Measurements from ENCODE around the gene RHOT2. TPM values are rescaled to one million over a fixed set of nuclear protein-coding genes. Genes with fewer than 3 reads are reported as not detected.

Gene RHOT2
- total and polyA plus RNA-seq, 7 experiments from 2014 or later, result 32.7 to 232 (median 177) TPM

- no peak for ATAC-seq
- CTCF ChIA-PET, result no interaction called here
- Histone ChIP-seq H3K27me3 (ENCODE audit: control insufficient read depth in 2 of 2, insufficient read depth in 2 of 2, low read length in 2 of 2) (no peaks in the 10 kb centered on the region), H3K36me3 (ENCODE audit: control insufficient read depth in 2 of 3, insufficient read depth in 3 of 3, low read length in 3 of 3) (no peaks in the 10 kb centered on the region), H3K4me3 (ENCODE audit: low read length) (no peak overlapping the region), H3K9me3 (ENCODE audit: control insufficient read depth in 2 of 3, low read length in 3 of 3) (no peaks in the 10 kb centered on the region), H3K27ac (ENCODE audit: low read depth, low read length) (no peak overlapping the region), H3K4me1 (ENCODE audit: control insufficient read depth in 2 of 2, insufficient read depth in 2 of 2, low read length in 2 of 2) (peaks cover 6 to 9% of the 10 kb centered on the region in 2 donors)
- intact Hi-C loops (cut with micrococcal nuclease), result no loop called here
- Mint-ChIP-seq H3K36me3 (no peaks in the 10 kb centered on the region), H3K4me3 (peak overlapping the region in 1 of 10 donors; percentile 75), H3K27me3 (no peaks in the 10 kb centered on the region), H3K4me1 (peaks cover 0 to 16% (median 5%) of the 10 kb centered on the region in 7 donors), H3K9me3 (no peaks in the 10 kb centered on the region), H3K27ac (no peak overlapping the region)
- DNase-seq, result no peak
- POLR2A ChIA-PET, result interaction anchor here (0.6 kb wide), 1 partner anchor 59 kb away, joined by 3 read pairs; no protein-coding TSS in a partner anchor
Measured at GRCh38 chr16:651844-652243, 16.1 kb upstream of the RHOT2 start.

- Histone ChIP-seq H3K27me3 (ENCODE audit: control insufficient read depth in 2 of 2, insufficient read depth in 2 of 2, low read length in 2 of 2) (no peaks in the 10 kb centered on the region), H3K9me3 (ENCODE audit: control insufficient read depth in 2 of 3, low read length in 3 of 3) (no peaks in the 10 kb centered on the region), H3K4me3 (ENCODE audit: low read length) (no peak overlapping the region), H3K27ac (ENCODE audit: low read depth, low read length) (no peak overlapping the region), H3K36me3 (ENCODE audit: control insufficient read depth in 2 of 3, insufficient read depth in 3 of 3, low read length in 3 of 3) (no peaks in the 10 kb centered on the region), H3K4me1 (ENCODE audit: control insufficient read depth in 2 of 2, insufficient read depth in 2 of 2, low read length in 2 of 2) (peaks cover 6 to 9% of the 10 kb centered on the region in 2 donors)
- ChIA-PET POLR2A (interaction anchor here (0.8 to 1.4 kb wide), 2 partner anchors 16 to 108 kb away, joined by 3 to 4 read pairs; partner anchors contain the start of gene METTL26), CTCF (interaction anchor here (0.5 kb wide), 1 partner anchor 15 kb away, joined by 3 read pairs; no protein-coding TSS in a partner anchor)
- intact Hi-C loops (cut with micrococcal nuclease), result no loop called here
- Mint-ChIP-seq H3K9me3 (no peaks in the 10 kb centered on the region), H3K4me3 (peak overlapping the region in 1 of 10 donors; percentile 53), H3K27ac (no peak overlapping the region), H3K36me3 (no peaks in the 10 kb centered on the region), H3K4me1 (peaks cover 0 to 14% (median 5%) of the 10 kb centered on the region in 7 donors), H3K27me3 (no peaks in the 10 kb centered on the region)
- DNase-seq (no peak), ATAC-seq (no peak)
Measured at GRCh38 chr16:652454-653305, 15.3 kb upstream of the RHOT2 start.

GRCh38 chr16:654034-654433 lies 13.9 kb upstream of the RHOT2 start:
- no peaks in the 10 kb centered on the region for H3K27me3 ChIP-seq (ENCODE audit: control insufficient read depth in 2 of 2, insufficient read depth in 2 of 2, low read length in 2 of 2)
- H3K36me3 ChIP-seq (ENCODE audit: control insufficient read depth in 2 of 3, insufficient read depth in 3 of 3, low read length in 3 of 3), result no peaks in the 10 kb centered on the region
- H3K36me3 Mint-ChIP-seq, result no peaks in the 10 kb centered on the region
- POLR2A ChIA-PET, result interaction anchor here (0.6 to 1.4 kb wide), 2 partner anchors 17 to 1314 kb away, joined by 3 read pairs; partner anchors contain the start of gene METTL26
- DNase-seq (no peak), ATAC-seq (no peak)
- no peaks in the 10 kb centered on the region for H3K9me3 ChIP-seq (ENCODE audit: control insufficient read depth in 2 of 3, low read length in 3 of 3)
- peaks cover 0 to 5% (median 0%) of the 10 kb centered on the region in 7 donors for H3K4me1 Mint-ChIP-seq
- no peak overlapping the region for H3K4me3 ChIP-seq (ENCODE audit: low read length)
- no peaks in the 10 kb centered on the region for H3K9me3 Mint-ChIP-seq
- no peak overlapping the region for H3K27ac ChIP-seq (ENCODE audit: low read depth, low read length)
- no peak overlapping the region for H3K4me3 Mint-ChIP-seq
- intact Hi-C loops (cut with micrococcal nuclease), result no loop called here
- no peaks in the 10 kb centered on the region for H3K4me1 ChIP-seq (ENCODE audit: control insufficient read depth in 2 of 2, insufficient read depth in 2 of 2, low read length in 2 of 2)
- no peaks in the 10 kb centered on the region for H3K27me3 Mint-ChIP-seq
- H3K27ac Mint-ChIP-seq, result no peak overlapping the region
- CTCF ChIA-PET, result interaction anchor here (0.6 kb wide), 1 partner anchor 9 kb away, joined by 3 read pairs; no protein-coding TSS in a partner anchor

- H3K27ac Mint-ChIP-seq, result no peak overlapping the region
- H3K4me3 Mint-ChIP-seq, result no peak overlapping the region
- H3K27me3 ChIP-seq (ENCODE audit: control insufficient read depth in 2 of 2, insufficient read depth in 2 of 2, low read length in 2 of 2), result no peaks in the 10 kb centered on the region
- no peak overlapping the region for H3K4me3 ChIP-seq (ENCODE audit: low read length)
- H3K4me1 Mint-ChIP-seq, result peaks cover 0 to 9% (median 4%) of the 10 kb centered on the region in 7 donors
- ChIA-PET CTCF (no interaction called here), POLR2A (interaction anchor here (1.0 kb wide), 2 partner anchors 11 to 38 kb away, joined by 3 read pairs; no protein-coding TSS in a partner anchor)
- H3K36me3 Mint-ChIP-seq, result no peaks in the 10 kb centered on the region
- H3K27me3 Mint-ChIP-seq, result no peaks in the 10 kb centered on the region
- DNase-seq, result no peak
- peaks cover 0 to 7% of the 10 kb centered on the region in 2 donors for H3K4me1 ChIP-seq (ENCODE audit: control insufficient read depth in 2 of 2, insufficient read depth in 2 of 2, low read length in 2 of 2)
- H3K9me3 Mint-ChIP-seq, result no peaks in the 10 kb centered on the region
- no peaks in the 10 kb centered on the region for H3K36me3 ChIP-seq (ENCODE audit: control insufficient read depth in 2 of 3, insufficient read depth in 3 of 3, low read length in 3 of 3)
- no peaks in the 10 kb centered on the region for H3K9me3 ChIP-seq (ENCODE audit: control insufficient read depth in 2 of 3, low read length in 3 of 3)
- intact Hi-C loops (cut with micrococcal nuclease), result no loop called here
- ATAC-seq, result no peak
- H3K27ac ChIP-seq (ENCODE audit: low read depth, low read length), result no peak overlapping the region
Measured at GRCh38 chr16:657487-657886, 10.4 kb upstream of the RHOT2 start.

GRCh38 chr16:658679-659571 lies 9.0 kb upstream of the RHOT2 start:
- no peaks in the 10 kb centered on the region for H3K36me3 ChIP-seq (ENCODE audit: control insufficient read depth in 2 of 3, insufficient read depth in 3 of 3, low read length in 3 of 3)
- H3K4me3 ChIP-seq (ENCODE audit: low read length), result no peak overlapping the region
- H3K9me3 ChIP-seq (ENCODE audit: control insufficient read depth in 2 of 3, low read length in 3 of 3), result no peaks in the 10 kb centered on the region
- H3K27ac ChIP-seq (ENCODE audit: low read depth, low read length), result no peak overlapping the region
- no peaks in the 10 kb centered on the region for H3K27me3 Mint-ChIP-seq
- no peaks in the 10 kb centered on the region for H3K36me3 Mint-ChIP-seq
- no peak overlapping the region for H3K27ac Mint-ChIP-seq
- no peaks in the 10 kb centered on the region for H3K27me3 ChIP-seq (ENCODE audit: control insufficient read depth in 2 of 2, insufficient read depth in 2 of 2, low read length in 2 of 2)
- no peak for ATAC-seq
- intact Hi-C loops (cut with micrococcal nuclease), result no loop called here
- ChIA-PET POLR2A (no interaction called here), CTCF (interaction anchor here (0.6 kb wide), 1 partner anchor 68 kb away, joined by 3 read pairs; the partner anchor contains the start of gene HAGHL)
- DNase-seq, result no peak
- H3K4me3 Mint-ChIP-seq, result no peak overlapping the region
- H3K4me1 ChIP-seq (ENCODE audit: control insufficient read depth in 2 of 2, insufficient read depth in 2 of 2, low read length in 2 of 2), result peaks cover 0 to 7% of the 10 kb centered on the region in 2 donors
- H3K4me1 Mint-ChIP-seq, result peaks cover 0 to 9% (median 4%) of the 10 kb centered on the region in 7 donors
- no peaks in the 10 kb centered on the region for H3K9me3 Mint-ChIP-seq

GRCh38 chr16:659618-660017 lies 8.3 kb upstream of the RHOT2 start:
- Mint-ChIP-seq H3K4me1 (peaks cover 0 to 9% (median 4%) of the 10 kb centered on the region in 7 donors), H3K27me3 (no peaks in the 10 kb centered on the region), H3K36me3 (no peaks in the 10 kb centered on the region), H3K27ac (no peak overlapping the region), H3K9me3 (no peaks in the 10 kb centered on the region), H3K4me3 (no peak overlapping the region)
- Histone ChIP-seq H3K27me3 (ENCODE audit: control insufficient read depth in 2 of 2, insufficient read depth in 2 of 2, low read length in 2 of 2) (no peaks in the 10 kb centered on the region), H3K4me3 (ENCODE audit: low read length) (no peak overlapping the region), H3K27ac (ENCODE audit: low read depth, low read length) (no peak overlapping the region), H3K4me1 (ENCODE audit: control insufficient read depth in 2 of 2, insufficient read depth in 2 of 2, low read length in 2 of 2) (peaks cover 0 to 7% of the 10 kb centered on the region in 2 donors), H3K9me3 (ENCODE audit: control insufficient read depth in 2 of 3, low read length in 3 of 3) (no peaks in the 10 kb centered on the region), H3K36me3 (ENCODE audit: control insufficient read depth in 2 of 3, insufficient read depth in 3 of 3, low read length in 3 of 3) (no peaks in the 10 kb centered on the region)
- intact Hi-C loops (cut with micrococcal nuclease), result loop anchor here in 1 of 2 donors (2.0 kb wide), 3 partner anchors 19 to 307 kb away; partner anchors contain the start of genes AXIN1 and METTL26
- ChIA-PET CTCF (interaction anchor here (0.6 kb wide), 1 partner anchor 67 kb away, joined by 3 read pairs; the partner anchor contains the start of gene HAGHL), POLR2A (no interaction called here)
- no peak for ATAC-seq
- DNase-seq, result no peak

Data from naive thymus-derived CD4-positive, alpha-beta T cell (primary cell).